ENCODE data around the gene NCBP3. TPM values are rescaled to one million over a fixed set of nuclear protein-coding genes. Genes with fewer than 3 reads are reported as not detected.

NCBP3 gene
- total and polyA plus RNA-seq, 2 of the 8 experiments (the other 6 are each of a cell fraction or from before 2014, with no cell fraction given), result 19.6 to 46.1 TPM

DNA sequence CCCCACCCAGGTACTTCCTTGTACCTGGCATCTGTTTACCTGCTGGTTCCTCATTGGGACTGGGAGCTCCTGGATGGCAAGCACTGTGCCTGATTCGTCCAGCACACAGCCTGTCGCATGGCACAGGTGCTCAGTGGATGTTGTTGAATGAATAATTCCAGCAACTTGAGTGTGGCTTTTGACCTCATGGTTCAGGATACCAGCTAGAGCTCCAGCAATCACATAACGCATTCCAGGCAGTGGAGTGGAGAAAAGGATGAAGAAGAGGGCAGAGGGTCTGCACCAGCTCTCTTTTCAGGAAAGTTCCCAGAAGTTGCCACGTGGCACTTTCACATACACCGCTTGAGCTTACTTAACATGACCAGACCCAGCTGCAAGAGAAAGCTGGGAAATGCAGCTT, 48.1 kb upstream of the NCBP3 start:
- WGBS, 2 experiments (ENCODE audit: extremely low coverage in 1 of 2, insufficient coverage in 1 of 2, insufficient read length in 1 of 2, insufficient replicate concordance in 2 of 2, low coverage in 1 of 2, low lambda C conversion rate in 2 of 2, missing lambda C conversion rate in 1 of 2), result 76% methylated on average over 5 of the region's 5 CpGs; no CpG with 5 or more reads in 1 of the 2 experiments

More for the DNA sequence above, 48.1 kb upstream of the NCBP3 start:
- DNase-seq (ENCODE audit: low read depth in 1 of 2, low spot score in 2 of 2) (no peak), FAIRE-seq (no peak)
- peak overlapping the region in 1 of 2 experiments; percentile 77; a peak in 1 of 4 replicates for H3K4me2 ChIP-seq (ENCODE audit: insufficient read depth in 1 of 2, low read depth in 2 of 2, low read length in 2 of 2)
- 0 out of 2 replicates have a peak overlapping the region, but pooled peaks have one; percentile 8 for H2BK20ac ChIP-seq (ENCODE audit: low read length)
- H3K9ac ChIP-seq (replicated peaks in 1 of 4; ENCODE audit: extremely low read depth in 1 of 4, low read depth in 3 of 4, low read length in 3 of 4), result no peak overlapping the region
- H2BK5ac ChIP-seq (ENCODE audit: low read depth, low read length), result peak overlapping the region; percentile 97; the same call in 1 of the 2 replicates
- H3K79me1 ChIP-seq (ENCODE audit: low read depth, low read length), result peaks cover 4% of the 10 kb centered on the region; the same call in 1 of the 2 replicates
- H2AFZ ChIP-seq (ENCODE audit: low read length), result no peak overlapping the region
- peaks cover 6 to 22% (median 18%) of the 10 kb centered on the region in 4 experiments for H3K4me1 ChIP-seq (replicated peaks in 1 of 4; ENCODE audit: control insufficient read depth in 3 of 4, insufficient read depth in 4 of 4, low read length in 3 of 4)
- no peak overlapping the region for H3K18ac ChIP-seq (ENCODE audit: extremely low read depth, low read length)
- peak overlapping the region; percentile 72; the same call in 1 of the 2 replicates for H2AK5ac ChIP-seq (ENCODE audit: low read depth, low read length)
- H4K5ac ChIP-seq (ENCODE audit: insufficient read length, low read depth, low read length), result no peak overlapping the region
- H3K14ac ChIP-seq (ENCODE audit: insufficient read length), result no peak overlapping the region
- peaks cover 0 to 6% (median 1%) of the 10 kb centered on the region in 4 experiments; a peak in 3 of 7 replicates for H3K27me3 ChIP-seq (replicated peaks in 1 of 4; ENCODE audit: control insufficient read depth in 3 of 4, extremely low read depth in 1 of 4, insufficient read depth in 3 of 4, low read length in 3 of 4)
- peaks cover 15% of the 10 kb centered on the region; the same call in 1 of the 2 replicates for H3K23me2 ChIP-seq (ENCODE audit: low read depth, low read length)
- no peak overlapping the region for H4K8ac ChIP-seq (ENCODE audit: extremely low read depth, insufficient read depth, low read length)
- H2BK120ac ChIP-seq (replicated peaks; ENCODE audit: low read depth, low read length), result peak overlapping the region; percentile 25
- CTCF ChIA-PET (ENCODE audit: partially characterized antibody), result interaction anchor here (0.5 to 3.8 kb wide), 10 partner anchors 9 to 112 kb away, joined by 3 to 17 read pairs (median 4); no protein-coding TSS in a partner anchor
- H2BK15ac ChIP-seq (ENCODE audit: low read length), result peak overlapping the region; percentile 34
- H3K9me3 ChIP-seq (ENCODE audit: insufficient read depth in 2 of 2, low read depth in 1 of 2, low read length in 1 of 2), result no peaks in the 10 kb centered on the region
- no peaks in the 10 kb centered on the region for H3K36me3 ChIP-seq (ENCODE audit: control insufficient read depth in 2 of 4, insufficient read depth in 4 of 4, low read length in 3 of 4)
- peak overlapping the region; percentile 9 for H3K4ac ChIP-seq (replicated peaks; ENCODE audit: insufficient read length, low read depth, low read length)
- peak overlapping the region; percentile 94; the same call in 1 of the 2 replicates for H2BK12ac ChIP-seq (ENCODE audit: low read depth, low read length)
- no peak overlapping the region for H3K23ac ChIP-seq (ENCODE audit: insufficient read length)
- POLR2A ChIA-PET (ENCODE audit: partially characterized antibody), result interaction anchor here (0.8 to 3.5 kb wide), 4 partner anchors 9 to 28 kb away, joined by 3 to 22 read pairs (median 4); no protein-coding TSS in a partner anchor
- H3K27ac ChIP-seq (ENCODE audit: low read depth, low read length), result no peak overlapping the region
- peaks cover 3 to 8% of the 10 kb centered on the region in 2 experiments for H4K20me1 ChIP-seq (replicated peaks in 1 of 2; ENCODE audit: control insufficient read depth in 1 of 2, insufficient read depth in 2 of 2, low read length in 2 of 2)
- no peak overlapping the region for H3K4me3 ChIP-seq (ENCODE audit: extremely low read depth in 1 of 4, insufficient read depth in 2 of 4, low read depth in 3 of 4, low read length in 4 of 4)
- peak overlapping the region; percentile 1 for H4K91ac ChIP-seq (replicated peaks; ENCODE audit: insufficient read length, low read length)
- H3K56ac ChIP-seq (replicated peaks; ENCODE audit: insufficient read length, low read depth, low read length), result no peak overlapping the region
- no peaks in the 10 kb centered on the region; a peak in 1 of 4 replicates for H3K79me2 ChIP-seq (ENCODE audit: control insufficient read depth in 1 of 2, insufficient read depth in 2 of 2, low read length in 2 of 2)
- TF ChIP-seq SP4 (IDR thresholded peaks at IDR 0.05; ENCODE audit: low read length) (no peak), KDM1A (IDR thresholded peaks at IDR 0.05; ENCODE audit: borderline replicate concordance, low read length) (0 out of 2 replicates have a peak, but pooled peaks have one; percentile 23)
